B cell (primary cell): ENCODE data around the gene GNG7. TPM values are rescaled to one million over a fixed set of nuclear protein-coding genes. Genes with fewer than 3 reads are reported as not detected.

ENCODE experiments used
- ATAC-seq: fragments of 200-7000 bp; cut with Tn5 transposase; one replicate; pipeline ENCODE4 v1.10.0; 2021; ENCODE audit warnings: low read depth, mild to moderate bottlenecking, moderate number of reproducible peaks, moderate library complexity
- CTCF ChIA-PET: fragments of 350-600 bp; sonication (Branson Sonifier 250); formaldehyde crosslinking; loops from one replicate; lab custom pipeline; 2021; ENCODE audit warnings: antibody characterized with exemption, inconsistent platforms; lab: Charles Lee
- POLR2A ChIA-PET: fragments of 350-600 bp; sonication (Branson Sonifier 250); formaldehyde crosslinking; loops from one replicate; lab custom pipeline; 2021; ENCODE audit warnings: antibody characterized with exemption; lab: Charles Lee
- DNase-seq: peaks from one replicate; pipeline ENCODE4 v3.0.0; 2013
- H2AFZ ChIP-seq: 2 replicates; pipeline ENCODE4 v1.6.1; 2012; ENCODE audit warnings: mild to moderate bottlenecking, low read depth, low read length; ENCODE audit not compliant: insufficient read depth, poor library complexity, severe bottlenecking
- H3K27ac ChIP-seq, 2 donors: 1 replicate in 1 of 2; 2 replicates in 1 of 2; pipeline ENCODE4 v1.5.1; 2012 to 2013; ENCODE audit warnings: low read length in 2 of 2, mild to moderate bottlenecking in 2 of 2, moderate library complexity in 1 of 2
- H3K27me3 ChIP-seq, 4 experiments: fragments of 200-600 bp in 1 of 4; sonication (generic) in 1 of 4; replicated peaks in 1 of 4; 1 replicate in 2 of 4; 2 replicates in 2 of 4; pipeline versions ENCODE4 v1.6.1 to v1.7.0; 2013 to 2016; ENCODE audit warnings: low read length in 3 of 4, mild to moderate bottlenecking in 2 of 4, mixed read lengths in 1 of 4, moderate library complexity in 1 of 4; ENCODE audit not compliant: insufficient read depth in 4 of 4, control insufficient read depth in 3 of 4; ENCODE audit errors: control extremely low read depth in 1 of 4
- H3K36me3 ChIP-seq, 2 experiments: replicated peaks in 1 of 2; 1 replicate in 1 of 2; 2 replicates in 1 of 2; pipeline versions ENCODE4 v1.6.1 to v1.7.1; 2013; ENCODE audit warnings: low read length in 1 of 2; ENCODE audit not compliant: insufficient read depth in 2 of 2, control insufficient read depth in 1 of 2; ENCODE audit errors: control extremely low read depth in 1 of 2, extremely low read depth in 1 of 2
- H3K4me1 ChIP-seq, 2 donors: fragments of 200-600 bp in 1 of 2; sonication (generic) in 1 of 2; 1 replicate in 1 of 2; 2 replicates in 1 of 2; pipeline versions ENCODE4 v1.5.1 to v1.6.1; 2013 to 2017; ENCODE audit warnings: low read length in 2 of 2; ENCODE audit not compliant: control insufficient read depth in 2 of 2, insufficient read depth in 2 of 2
- H3K4me2 ChIP-seq: replicated peaks from 2 replicates; pipeline ENCODE3; 2012; ENCODE audit warnings: mild to moderate bottlenecking, low read depth, low read length; ENCODE audit not compliant: poor library complexity, severe bottlenecking
- H3K4me3 ChIP-seq, 5 experiments: fragments of 200-600 bp in 1 of 5; sonication (generic) in 1 of 5; 1 replicate in 3 of 5; 2 replicates in 2 of 5; pipeline versions ENCODE4 v1.5.1 to v1.7.0; 2011 to 2016; ENCODE audit warnings: low read length in 4 of 5, mild to moderate bottlenecking in 4 of 5, low read depth in 2 of 5, control low read depth in 1 of 5, moderate library complexity in 1 of 5; ENCODE audit not compliant: insufficient read depth in 1 of 5; ENCODE audit errors: control extremely low read depth in 1 of 5, extremely low read depth in 1 of 5
- H3K79me2 ChIP-seq: fragments of 200-600 bp; sonication (generic); one replicate; pipeline ENCODE4 v1.6.0; 2016; ENCODE audit warnings: low read length; ENCODE audit not compliant: control insufficient read depth, insufficient read depth
- H3K9ac ChIP-seq: fragments of 200-600 bp; sonication (generic); 2 replicates; pipeline ENCODE4 v1.6.1; 2017; ENCODE audit warnings: mild to moderate bottlenecking, low read length, moderate library complexity
- H3K9me3 ChIP-seq, 3 donors: one replicate each; pipeline versions ENCODE4 v1.6.1 to v1.7.1; 2013; ENCODE audit warnings: low read length in 2 of 3; ENCODE audit not compliant: control insufficient read depth in 2 of 3, insufficient read depth in 1 of 3; ENCODE audit errors: control extremely low read depth in 1 of 3
- H4K20me1 ChIP-seq: 2 replicates; pipeline ENCODE4 v1.6.0; 2012; ENCODE audit warnings: mild to moderate bottlenecking, low read length; ENCODE audit not compliant: insufficient read depth, control insufficient read depth, poor library complexity, severe bottlenecking
- H3K27ac Mint-ChIP-seq: one replicate; pipeline ENCODE4 v1.8.0; 2021; ENCODE audit warnings: mixed read lengths
- H3K27me3 Mint-ChIP-seq: one replicate; pipeline ENCODE4 v1.8.0; 2021; ENCODE audit warnings: mixed read lengths
- H3K4me1 Mint-ChIP-seq: one replicate; pipeline ENCODE4 v1.8.0; 2021; ENCODE audit warnings: mixed read lengths
- H3K4me3 Mint-ChIP-seq: one replicate; pipeline ENCODE4 v1.8.0; 2021; ENCODE audit warnings: mixed read lengths
- H3K9me3 Mint-ChIP-seq: one replicate; pipeline ENCODE4 v1.8.0; 2022; ENCODE audit warnings: mixed read lengths; ENCODE audit not compliant: insufficient read depth
- CTCF ChIP-seq: fragments of 200-600 bp; IDR thresholded peaks from one replicate; pipeline ENCODE4 v1.8.0; 2022; ENCODE audit warnings: antibody characterized with exemption, mild to moderate bottlenecking
- EZH2 ChIP-seq: IDR thresholded peaks from 2 replicates; pipeline ENCODE4 v1.6.1; 2012; ENCODE audit warnings: borderline replicate concordance, low read depth, mild to moderate bottlenecking, moderate library complexity, low read length; ENCODE audit not compliant: insufficient read depth, poor library complexity, severe bottlenecking
- WGBS: methylation state at CpG from one replicate; pipeline ENCODE4 v1.1.5; 2013; ENCODE audit warnings: missing lambda C conversion rate; ENCODE audit not compliant: insufficient coverage; 5-methylcytosine and 5-hydroxymethylcytosine counted together
- intact Hi-C: fragments of 100-400 bp; cut with micrococcal nuclease; formaldehyde crosslinking; loops from one replicate; pipeline ENCODE4 v1.10.0; 2022
- polyA plus RNA-seq: library from polyadenylated mRNA; depleted of rRNA; stranded (reverse); fragments of >200 nt; gene quantifications from 2 replicates; pipeline ENCODE4 v1.2.3, GENCODE V29; 2012
- total RNA-seq, 2 donors: library from RNA; stranded (reverse); fragments of 120-200 nt in 1 of 2; gene quantifications; 1 replicate in 1 of 2; 2 replicates in 1 of 2; pipeline versions ENCODE4 v1.2.3 to v1.2.4, GENCODE V29; 2013 to 2022

The GNG7 gene
- total and polyA plus RNA-seq, 2 donors (not counting 1 experiment from before 2014, with no cell fraction given) = 76.3 to 153 TPM

GRCh38 chr19:2578901-2579677 lies 123.4 kb downstream of the GNG7 start:
- Histone ChIP-seq H3K27me3 (no peaks in the 10 kb centered on the region), H3K27ac (no peak overlapping the region), H3K9ac (no peak overlapping the region), H3K9me3 (peaks cover 2 to 34% (median 13%) of the 10 kb centered on the region in 3 donors), H3K4me1 (peaks cover 13 to 15% of the 10 kb centered on the region in 2 donors), H3K79me2 (peaks cover 96% of the 10 kb centered on the region), H2AFZ (no peak overlapping the region), H4K20me1 (peaks cover 96% of the 10 kb centered on the region), H3K4me3 (no peak overlapping the region), H3K36me3 (peaks cover 0 to 36% of the 10 kb centered on the region in 2 experiments), H3K4me2 (peak overlapping the region; percentile 70)
- DNase-seq (peak; percentile 39), ATAC-seq (no peak)
- intact Hi-C loops = no loop called here
- no peaks in the 10 kb centered on the region for H3K27me3 Mint-ChIP-seq
- WGBS = 22% methylated on average over 47 of the region's 47 CpGs
- no peaks in the 10 kb centered on the region for H3K9me3 Mint-ChIP-seq
- H3K4me1 Mint-ChIP-seq = peaks cover 19% of the 10 kb centered on the region
- H3K4me3 Mint-ChIP-seq = peak overlapping the region; percentile 13
- H3K27ac Mint-ChIP-seq = no peak overlapping the region
- TF ChIP-seq CTCF = peak; percentile 29
- no peak for TF ChIP-seq EZH2
- CTCF ChIA-PET = interaction anchor here (0.7 to 3.0 kb wide), 11 partner anchors 18 to 105 kb away, joined by 3 to 25 read pairs (median 4); partner anchors contain the start of gene GADD45B
- POLR2A ChIA-PET = no interaction called here

GRCh38 chr19:2578391-2578890 lies 124.1 kb downstream of the GNG7 start:
- Histone ChIP-seq H3K79me2 (peaks cover 95% of the 10 kb centered on the region), H3K36me3 (peaks cover 0 to 33% of the 10 kb centered on the region in 2 experiments), H3K4me2 (peak overlapping the region; percentile 70), H3K27me3 (no peaks in the 10 kb centered on the region), H3K9me3 (peaks cover 2 to 33% (median 11%) of the 10 kb centered on the region in 3 donors), H3K27ac (no peak overlapping the region), H3K4me1 (peaks cover 13 to 15% of the 10 kb centered on the region in 2 donors), H3K9ac (no peak overlapping the region), H2AFZ (no peak overlapping the region), H3K4me3 (no peak overlapping the region), H4K20me1 (peaks cover 96% of the 10 kb centered on the region)
- ChIA-PET CTCF (interaction anchor here (1.3 to 3.0 kb wide), 6 partner anchors 17 to 104 kb away, joined by 3 to 25 read pairs (median 6); partner anchors contain the start of gene GADD45B), POLR2A (interaction anchor here (0.6 to 0.7 kb wide), 2 partner anchors 26 to 185 kb away, joined by 4 to 7 read pairs; no protein-coding TSS in a partner anchor)
- no peak for ATAC-seq
- intact Hi-C loops = no loop called here
- DNase-seq = no peak
- TF ChIP-seq EZH2 (no peak), CTCF (no peak)
- Mint-ChIP-seq H3K27ac (no peak overlapping the region), H3K4me3 (no peak overlapping the region), H3K4me1 (peaks cover 19% of the 10 kb centered on the region), H3K9me3 (no peaks in the 10 kb centered on the region), H3K27me3 (no peaks in the 10 kb centered on the region)
- WGBS = 85% methylated on average over 9 of the region's 13 CpGs
